Measurements from ENCODE around the gene ZNF629. TPM values are rescaled to one million over a fixed set of nuclear protein-coding genes. Genes with fewer than 3 reads are reported as not detected.
A peak's percentile ranks its signal among the peaks of the same experiment; 100 is the strongest.

ZNF629 gene
- total RNA-seq (2014; rRNA removed; shearing (Covaris generic)) (1.9 and 2.5 TPM in 2 replicates), total RNA-seq (2022) (1.0 and 1.1 TPM in 2 replicates), Bru-seq, nascent RNA (percentile 31 among the genes with signal in this experiment), BruChase-seq, experiment 1, labeled RNA remaining after a 6-hour chase (percentile 32 among the genes with signal in this experiment), BruChase-seq, experiment 2, labeled RNA remaining after a 2-hour chase (percentile 43 among the genes with signal in this experiment)
- long read RNA-seq, partial matches to known transcripts: 0 of 2 reads
- long read RNA-seq, other reads (novel, unspliced or antisense): 2 of 2 reads

- ChIA-PET POLR2A (no interaction called here), CTCF (ENCODE audit: unreplicated experiment) (no interaction called here)
- no peaks in the 10 kb centered on the region for H4K20me1 ChIP-seq (ENCODE audit: insufficient read depth, low read length)
- no peak within 1 kb of the TSS for H3K27ac ChIP-seq (ENCODE audit: low read depth, low read length, poor library complexity, severe bottlenecking)
- peak within 1 kb of the TSS; percentile 78 for H3K4me3 ChIP-seq (ENCODE audit: low read depth, low read length, poor library complexity, severe bottlenecking)
- BruUV-seq (replicated peaks): no TSS peak
- intact Hi-C loops (cut with micrococcal nuclease; ENCODE audit: unreplicated experiment): no loop called here
- no peak for TF ChIP-seq EZH2phosphoT487 (IDR thresholded peaks at IDR 0.05; ENCODE audit: borderline replicate concordance, low read depth, low read length)
- TF ChIP-seq CTCF (conservative IDR thresholded peaks at IDR 0.05; ENCODE audit: low read length): no peak
- DNase-seq (ENCODE audit: low spot score): peak; percentile 39
- peaks cover 10% of the 10 kb centered on the region for H3K4me1 ChIP-seq (ENCODE audit: insufficient read depth, low read length, poor library complexity, severe bottlenecking)
- no peaks in the 10 kb centered on the region for H3K79me2 ChIP-seq (ENCODE audit: insufficient read depth, low read depth, low read length)
- no peaks in the 10 kb centered on the region for H3K9me3 ChIP-seq (ENCODE audit: low read length)
- H2AFZ ChIP-seq (ENCODE audit: low read length): peak within 1 kb of the TSS; percentile 46
- H3K9me2 ChIP-seq (ENCODE audit: insufficient read depth, low read length): no peaks in the 10 kb centered on the region
- H3K36me3 ChIP-seq (ENCODE audit: insufficient read depth, low read length): no peaks in the 10 kb centered on the region
- H3K4me2 ChIP-seq (ENCODE audit: low read length): peak within 1 kb of the TSS; percentile 72
These were observed at the start of gene ZNF629 for GRCh38 chr16:30786936-30787612. Gene ZNF629 (minus strand): TSS chr16:30787205. CDS start chr16:30784482, 2,723 bp downstream.

GRCh38 chr16:30834130-30834740 is 47.2 kb upstream of the ZNF629 start:
- no peak overlapping the region for H3K4me3 ChIP-seq (ENCODE audit: low read depth, low read length, poor library complexity, severe bottlenecking)

More at GRCh38 chr16:30834130-30834740, 47.2 kb upstream of the ZNF629 start:
- Histone ChIP-seq H3K9me3 (ENCODE audit: low read length) (no peaks in the 10 kb centered on the region), H3K4me2 (ENCODE audit: low read length) (no peak overlapping the region), H3K36me3 (ENCODE audit: insufficient read depth, low read length) (no peaks in the 10 kb centered on the region), H2AFZ (ENCODE audit: low read length) (no peak overlapping the region), H3K79me2 (ENCODE audit: insufficient read depth, low read depth, low read length) (no peaks in the 10 kb centered on the region), H4K20me1 (ENCODE audit: insufficient read depth, low read length) (no peaks in the 10 kb centered on the region), H3K27ac (ENCODE audit: low read depth, low read length, poor library complexity, severe bottlenecking) (no peak overlapping the region), H3K4me1 (ENCODE audit: insufficient read depth, low read length, poor library complexity, severe bottlenecking) (no peaks in the 10 kb centered on the region), H3K9me2 (ENCODE audit: insufficient read depth, low read length) (no peaks in the 10 kb centered on the region)
- intact Hi-C loops (cut with micrococcal nuclease; ENCODE audit: unreplicated experiment): no loop called here
- no TSS peak for BruUV-seq (replicated peaks)
- ChIA-PET CTCF (ENCODE audit: unreplicated experiment) (no interaction called here), POLR2A (no interaction called here)
- DNase-seq (ENCODE audit: low spot score): no peak
- TF ChIP-seq EZH2phosphoT487 (IDR thresholded peaks at IDR 0.05; ENCODE audit: borderline replicate concordance, low read depth, low read length): no peak
- no peak for TF ChIP-seq CTCF (conservative IDR thresholded peaks at IDR 0.05; ENCODE audit: low read length)

Measured in OCI-LY7 (cell line).